Esophagus mucosa (tissue), 1 donor: ENCODE data around the gene CDKAL1. TPM values are rescaled to one million over a fixed set of nuclear protein-coding genes. Genes with fewer than 3 reads are reported as not detected.

Experiments used
- ATAC-seq: fragments of 200-7000 bp; cut with Tn5 transposase; one replicate; pipeline ENCODE4 v1.9.1; 2020
- total RNA-seq: library from RNA; stranded (reverse); gene quantifications from one replicate; pipeline ENCODE4 v1.2.4, GENCODE V29; 2023
- donor health status: DM: yes; HTN: yes; CAD: no.

CDKAL1 gene
- total RNA-seq, 1 donor from 2014 or later, result 8.2 TPM

DNA sequence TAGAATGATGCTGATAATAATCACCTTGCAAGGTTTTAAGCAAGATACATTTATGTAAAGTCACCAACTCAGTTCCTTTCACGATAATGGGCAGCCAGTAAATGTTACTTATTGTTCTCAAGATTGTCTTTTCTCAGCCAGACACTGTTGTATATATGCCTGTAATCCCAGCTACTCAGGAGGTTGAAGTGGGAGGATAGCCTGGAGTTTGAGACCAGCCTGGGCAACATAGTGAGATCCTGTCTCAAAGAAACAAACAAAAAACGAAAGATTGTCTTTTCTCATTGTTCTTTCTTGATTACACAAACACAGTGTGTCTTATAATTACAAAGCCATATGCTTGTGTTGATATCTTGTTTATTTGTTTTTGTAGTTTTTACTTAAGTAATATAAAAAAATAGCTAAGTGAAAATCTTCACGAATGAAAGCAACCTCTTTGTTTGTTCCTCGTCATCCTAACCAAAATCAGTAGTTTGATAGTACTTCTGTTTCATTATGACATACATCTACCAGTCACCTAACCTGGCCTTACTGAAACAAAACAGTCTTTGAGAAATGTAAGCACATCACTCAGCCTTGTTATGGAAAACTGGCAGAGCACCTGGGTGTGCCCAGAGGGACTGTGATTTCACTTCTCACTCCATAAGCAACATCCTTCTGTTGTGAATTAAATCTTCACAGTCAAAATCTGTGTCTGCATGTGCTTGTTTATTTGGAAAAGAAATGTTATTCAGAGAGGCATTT lies 623.1 kb downstream of the CDKAL1 start:
- no peak for ATAC-seq

- no peak for ATAC-seq
Measured at GRCh38 chr6:21158149-21158548, 623.9 kb downstream of the CDKAL1 start.

GRCh38 chr6:21158873-21159272 lies 624.6 kb downstream of the CDKAL1 start:
- no peak for ATAC-seq

DNA sequence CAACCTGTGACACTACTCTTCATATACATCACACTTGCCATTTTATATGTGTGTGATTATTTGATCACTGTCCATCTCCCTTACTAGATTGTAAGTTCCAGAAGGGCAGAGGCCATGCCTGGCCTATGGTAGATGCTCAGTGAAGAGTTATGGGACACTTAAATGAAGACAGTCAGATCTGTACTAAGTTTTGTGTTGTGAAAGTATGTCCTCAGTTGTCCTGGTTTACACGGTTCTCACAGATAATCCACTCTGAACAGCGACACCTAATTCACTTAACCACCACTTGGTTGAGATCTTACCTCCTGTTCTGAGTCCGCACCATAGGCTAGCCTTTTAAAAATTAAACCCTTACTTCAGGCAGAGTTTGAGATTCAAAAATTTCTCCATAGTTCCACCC lies 625.2 kb downstream of the CDKAL1 start:
- ATAC-seq, result no peak

- no peak for ATAC-seq
Measured at GRCh38 chr6:21161707-21162106, 627.5 kb downstream of the CDKAL1 start.

DNA sequence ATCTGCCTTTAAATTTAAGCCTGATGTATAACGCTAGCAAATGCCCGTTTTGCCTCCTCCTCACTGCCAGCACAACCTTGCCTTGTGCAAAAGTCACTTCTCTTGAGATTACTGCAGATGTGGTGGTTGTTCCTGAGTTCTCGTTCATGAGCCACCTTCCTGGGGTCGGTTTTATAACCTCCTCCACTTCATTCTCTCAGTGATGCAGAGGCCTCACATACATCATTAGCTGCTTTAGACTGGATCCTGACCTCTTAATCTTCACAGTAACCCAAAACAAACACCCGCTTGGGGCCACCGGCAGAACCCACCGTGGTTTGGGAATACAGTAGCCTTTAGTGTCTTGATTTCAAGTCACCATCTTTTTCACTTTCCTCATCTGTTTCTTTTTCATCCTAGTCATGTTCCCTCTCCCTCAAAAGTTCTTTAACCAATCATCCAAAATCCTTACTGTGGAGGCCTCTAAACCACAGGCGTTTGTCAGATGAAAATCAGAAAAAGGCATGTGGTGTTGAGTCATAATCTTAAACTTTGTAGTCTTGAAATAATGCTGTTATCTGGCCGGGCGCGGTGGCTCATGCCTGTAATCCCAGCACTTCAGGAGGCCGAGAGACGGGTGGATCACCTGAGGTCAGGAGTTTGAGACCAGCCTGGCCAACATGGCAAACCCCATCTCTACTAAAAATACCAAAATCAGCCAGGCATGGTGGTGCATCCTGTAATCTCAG lies 629.0 kb downstream of the CDKAL1 start:
- no peak for ATAC-seq

- no peak for ATAC-seq
Measured at GRCh38 chr6:21163838-21164180, 629.6 kb downstream of the CDKAL1 start.

DNA sequence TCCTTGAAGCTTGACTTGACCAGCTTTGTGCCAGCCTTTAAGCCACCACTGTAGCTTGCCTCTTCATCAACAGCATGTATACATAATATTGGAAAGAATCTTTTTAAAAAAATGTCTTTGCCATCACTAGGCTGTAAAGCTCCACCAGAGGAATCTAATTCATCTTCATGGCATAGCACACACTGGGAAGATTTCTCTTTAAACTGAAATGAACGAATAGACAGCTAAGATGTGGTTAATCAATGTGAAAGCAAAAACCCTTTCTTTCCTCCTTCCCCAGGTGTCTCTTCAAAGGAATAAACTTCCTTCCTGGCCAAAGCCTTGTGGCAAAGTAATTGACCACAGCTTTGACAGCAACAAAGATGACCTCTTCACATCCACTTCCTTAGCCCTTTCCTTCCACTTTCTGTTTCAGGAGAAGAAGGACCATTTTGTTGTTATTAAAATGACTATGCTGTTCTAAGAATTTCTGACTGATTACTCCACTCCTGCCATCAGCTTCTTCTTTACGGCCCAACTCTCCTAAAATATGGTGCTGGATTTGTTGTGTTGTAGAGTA lies 630.6 kb downstream of the CDKAL1 start:
- no peak for ATAC-seq

DNA sequence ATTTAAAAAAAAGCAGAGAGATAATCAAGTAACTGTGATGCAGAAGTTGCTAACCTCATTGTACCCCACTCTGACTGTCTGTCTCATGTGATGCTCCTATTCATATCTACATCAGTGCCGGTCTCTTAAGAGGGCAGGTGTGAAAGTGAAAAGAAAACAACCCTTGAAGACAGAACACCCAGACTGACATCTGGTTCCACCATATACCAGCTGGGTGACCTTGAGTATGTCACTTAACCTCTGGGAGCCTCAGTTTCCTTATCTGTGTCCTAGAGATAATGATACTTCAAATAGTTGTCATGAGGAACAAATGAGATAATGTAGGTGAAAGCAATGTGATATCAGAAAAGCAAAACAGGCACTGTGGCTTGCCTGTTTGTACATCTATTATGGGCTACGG lies 632.5 kb downstream of the CDKAL1 start:
- ATAC-seq, result no peak

GRCh38 chr6:21167790-21168189 lies 633.5 kb downstream of the CDKAL1 start:
- ATAC-seq, result no peak

DNA sequence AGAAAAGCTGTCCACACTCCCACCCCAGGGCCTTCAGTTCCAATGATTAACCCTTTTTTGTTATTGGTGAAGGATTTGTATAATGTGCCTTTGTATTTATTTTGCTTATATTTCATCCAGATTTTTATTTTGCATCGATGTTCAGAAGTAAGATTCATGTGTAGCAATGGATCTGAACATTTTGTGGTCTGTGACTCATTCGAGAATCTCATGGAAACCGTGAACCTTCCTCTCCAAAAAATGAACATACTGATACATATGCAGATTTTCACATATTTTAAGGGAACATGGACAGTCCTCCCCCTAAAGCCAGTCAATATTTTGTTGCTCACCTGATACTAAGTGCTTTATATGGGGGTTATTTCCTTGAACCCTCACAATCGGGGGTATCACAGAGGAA lies 637.5 kb downstream of the CDKAL1 start:
- no peak for ATAC-seq

- no peak for ATAC-seq
Measured at GRCh38 chr6:21173031-21173430, 638.8 kb downstream of the CDKAL1 start.

DNA sequence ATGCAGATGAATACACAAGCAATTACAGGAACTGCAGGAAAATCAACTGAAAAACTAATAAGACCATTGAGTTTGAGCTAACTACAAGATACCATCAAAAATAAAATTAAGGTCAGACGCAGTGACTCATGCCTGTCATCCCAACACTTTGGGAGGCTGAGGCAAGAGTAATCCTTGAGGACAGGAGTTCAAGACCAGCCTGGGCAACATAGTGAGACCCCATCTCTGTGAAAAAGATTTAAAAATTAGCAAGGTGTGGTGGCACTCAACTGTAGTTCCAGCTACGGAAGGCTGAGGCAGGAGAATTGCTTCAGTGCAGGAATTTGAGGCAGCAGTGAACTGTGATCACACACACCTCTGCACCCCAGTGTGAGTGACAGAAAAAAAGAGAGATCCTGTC lies 639.4 kb downstream of the CDKAL1 start:
- no peak for ATAC-seq

GRCh38 chr6:21176197-21176596 lies 641.9 kb downstream of the CDKAL1 start:
- ATAC-seq, result no peak

GRCh38 chr6:21180155-21180554 lies 645.9 kb downstream of the CDKAL1 start:
- ATAC-seq, result no peak

GRCh38 chr6:21180800-21181337 lies 646.6 kb downstream of the CDKAL1 start:
- ATAC-seq, result no peak

- ATAC-seq, result no peak
Measured at GRCh38 chr6:21181866-21182265, 647.6 kb downstream of the CDKAL1 start.

GRCh38 chr6:21182589-21182988 lies 648.3 kb downstream of the CDKAL1 start:
- ATAC-seq, result no peak

DNA sequence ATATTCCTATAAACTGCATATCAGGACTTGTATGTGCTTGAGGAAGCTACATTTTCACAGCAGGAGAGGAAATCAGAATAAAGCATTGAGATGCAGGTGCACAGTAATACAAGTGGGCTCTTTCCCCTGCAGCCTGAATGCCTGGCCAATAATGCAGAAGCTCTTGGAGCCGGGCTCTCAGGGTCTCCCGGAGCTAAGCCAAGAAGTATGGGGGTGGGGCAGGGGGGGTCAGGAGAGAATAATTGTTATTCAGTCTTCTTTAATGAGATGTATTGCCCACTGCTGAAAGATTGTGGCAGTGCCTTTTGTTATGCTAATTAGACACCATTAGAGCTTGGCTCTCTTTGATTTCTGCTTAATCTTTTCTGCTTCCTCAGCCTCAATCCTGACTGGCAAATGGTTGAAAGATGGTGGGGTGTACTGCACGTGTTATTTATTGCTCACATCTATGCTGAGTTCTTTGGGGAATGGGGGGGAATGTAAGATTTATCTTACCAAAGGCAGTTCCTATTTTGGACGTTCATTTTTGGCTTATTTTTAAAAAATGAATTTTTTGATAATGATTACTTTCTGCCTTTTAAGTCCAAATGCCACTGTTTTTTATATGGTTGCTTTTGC lies 651.7 kb downstream of the CDKAL1 start:
- no peak for ATAC-seq

GRCh38 chr6:21186479-21187055 lies 652.3 kb downstream of the CDKAL1 start:
- no peak for ATAC-seq

- no peak for ATAC-seq
Measured at GRCh38 chr6:21187485-21187884, 653.2 kb downstream of the CDKAL1 start.

DNA sequence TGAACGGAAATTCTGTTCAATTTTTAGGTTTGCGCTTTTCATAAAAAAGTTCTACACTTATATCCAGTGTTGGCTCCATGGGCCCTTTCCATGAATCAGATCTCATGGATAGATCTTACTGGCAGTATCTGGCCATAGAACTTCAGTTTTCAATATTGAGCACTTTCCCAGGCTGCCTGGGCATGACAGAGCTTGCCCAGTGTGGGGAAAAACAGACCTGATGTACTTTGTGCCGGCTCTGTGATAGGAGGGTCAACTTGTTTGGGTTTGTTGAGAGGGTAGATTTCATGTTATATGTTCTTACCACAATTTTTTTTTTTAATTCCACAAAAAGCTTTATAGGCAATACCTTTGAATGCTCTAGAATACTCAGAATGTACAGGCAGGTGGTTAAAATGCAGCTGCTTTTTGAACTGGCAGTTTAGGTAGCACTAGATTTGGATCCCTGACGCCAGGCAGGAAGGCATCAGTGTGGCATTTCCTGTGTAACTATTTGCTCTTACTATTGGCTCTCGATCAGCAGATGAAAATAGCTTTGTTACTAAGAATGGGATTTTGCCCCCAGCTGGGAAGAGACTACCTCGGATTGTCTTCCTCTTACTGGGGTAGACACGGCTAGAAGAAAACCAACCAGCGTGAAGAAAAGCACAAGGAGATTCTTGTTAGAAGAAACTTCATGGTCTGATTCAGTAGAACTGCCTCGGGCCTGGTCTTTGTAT lies 654.4 kb downstream of the CDKAL1 start:
- peak; percentile 69 for ATAC-seq
